Activated naive CD4-positive, alpha-beta T cell treated with anti-CD3 and anti-CD28 coated beads, Interleukin-2, amount 50 U/mL, for 72 hours (primary cell): ENCODE data around the gene DENND1B. TPM values are rescaled to one million over a fixed set of nuclear protein-coding genes. Genes with fewer than 3 reads are reported as not detected.
"Not testable (repeated sequence)": the region's sequence is repeated elsewhere in the genome, so short reads cannot be mapped to it uniquely, and the experiment has no call there.

ENCODE experiments used
- ATAC-seq, 2 donors: fragments of 150-1000 bp; cut with Tn5 transposase; 2 replicates each; pipeline ENCODE4 v1.10.0; 2021; ENCODE audit warnings: mild to moderate bottlenecking in 2 of 2, moderate library complexity in 2 of 2
- DNase-seq, 2 donors: peaks; one replicate each; pipeline ENCODE4 v3.0.0; 2021 to 2022; ENCODE audit warnings: low spot score in 2 of 2
- H3K27ac Mint-ChIP-seq, 2 donors: one replicate each; pipeline ENCODE4 v1.8.0; 2022; ENCODE audit warnings: mild to moderate bottlenecking in 2 of 2, mixed read lengths in 2 of 2
- H3K36me3 Mint-ChIP-seq, 2 donors: one replicate each; pipeline ENCODE4 v1.8.0; 2022; ENCODE audit warnings: mixed read lengths in 2 of 2
- H3K9me3 Mint-ChIP-seq, 2 donors: one replicate each; pipeline ENCODE4 v1.8.0; 2022; ENCODE audit warnings: mixed read lengths in 2 of 2
- total RNA-seq, 2 donors: library from RNA; stranded (reverse); gene quantifications; one replicate each; pipeline ENCODE4 v1.2.3, GENCODE V29; 2022

The DENND1B gene
- total RNA-seq, 2 donors from 2014 or later: 9.3 to 21.3 TPM

- Mint-ChIP-seq H3K27ac (no peak overlapping the region), H3K36me3 (peaks cover 7 to 33% of the 10 kb centered on the region in 2 donors), H3K9me3 (peaks cover 6 to 14% of the 10 kb centered on the region in 2 donors)
- DNase-seq: no peak
- ATAC-seq: no peak
Observed at GRCh38 chr1:197733324-197733723, 42.0 kb downstream of the DENND1B start.

- DNase-seq (no peak), ATAC-seq (no peak)
- H3K27ac Mint-ChIP-seq: no peak overlapping the region
- H3K9me3 Mint-ChIP-seq: peaks cover 7 to 16% of the 10 kb centered on the region in 2 donors
- H3K36me3 Mint-ChIP-seq: peaks cover 10 to 30% of the 10 kb centered on the region in 2 donors
Observed at GRCh38 chr1:197732187-197732586, 43.1 kb downstream of the DENND1B start.

- no peak for DNase-seq
- Mint-ChIP-seq H3K27ac (no peak overlapping the region), H3K9me3 (peaks cover 8 to 11% of the 10 kb centered on the region in 2 donors), H3K36me3 (peaks cover 10 to 30% of the 10 kb centered on the region in 2 donors)
- ATAC-seq: no peak
Observed at GRCh38 chr1:197731449-197731848, 43.8 kb downstream of the DENND1B start.

- DNase-seq (no peak), ATAC-seq (no peak)
- Mint-ChIP-seq H3K9me3 (peaks cover 22 to 28% of the 10 kb centered on the region in 2 donors), H3K36me3 (peaks cover 17 to 35% of the 10 kb centered on the region in 2 donors), H3K27ac (no peak overlapping the region)
Observed at GRCh38 chr1:197725976-197726375, 49.3 kb downstream of the DENND1B start.

- H3K9me3 Mint-ChIP-seq: peaks cover 22 to 28% of the 10 kb centered on the region in 2 donors
- H3K36me3 Mint-ChIP-seq: peaks cover 17 to 35% of the 10 kb centered on the region in 2 donors
- DNase-seq: no peak
- ATAC-seq: no peak
- no peak overlapping the region for H3K27ac Mint-ChIP-seq
Observed at GRCh38 chr1:197725044-197725443, 50.2 kb downstream of the DENND1B start.

GRCh38 chr1:197715806-197716205, 59.5 kb downstream of the DENND1B start:
- DNase-seq: no peak
- no peaks in the 10 kb centered on the region for H3K36me3 Mint-ChIP-seq
- no peak for ATAC-seq
- H3K9me3 Mint-ChIP-seq: no peaks in the 10 kb centered on the region
- no peak overlapping the region for H3K27ac Mint-ChIP-seq

GRCh38 chr1:197706601-197707000, 68.7 kb downstream of the DENND1B start:
- Mint-ChIP-seq H3K27ac (no peak overlapping the region), H3K9me3 (no peaks in the 10 kb centered on the region), H3K36me3 (no peaks in the 10 kb centered on the region)
- DNase-seq (no peak), ATAC-seq (no peak)

- Mint-ChIP-seq H3K36me3 (peaks cover 0 to 3% of the 10 kb centered on the region in 2 donors), H3K27ac (no peak overlapping the region)
- ATAC-seq: no peak
Observed at GRCh38 chr1:197705941-197706340, 69.3 kb downstream of the DENND1B start.

GRCh38 chr1:197700688-197701087, 74.6 kb downstream of the DENND1B start:
- not testable (repeated sequence) for DNase-seq, ATAC-seq, H3K27ac Mint-ChIP-seq, H3K9me3 Mint-ChIP-seq
- peaks cover 0 to 13% of the 10 kb centered on the region in 2 donors for H3K36me3 Mint-ChIP-seq

More at GRCh38 chr1:197705941-197706340, 69.3 kb downstream of the DENND1B start:
- H3K9me3 Mint-ChIP-seq: peaks cover 0 to 4% of the 10 kb centered on the region in 2 donors
- DNase-seq: no peak

GRCh38 chr1:197696372-197696771, 78.9 kb downstream of the DENND1B start:
- peaks cover 0 to 13% of the 10 kb centered on the region in 2 donors for H3K36me3 Mint-ChIP-seq
- peaks cover 0 to 4% of the 10 kb centered on the region in 2 donors for H3K9me3 Mint-ChIP-seq
- H3K27ac Mint-ChIP-seq: no peak overlapping the region
- no peak for ATAC-seq
- no peak for DNase-seq

- ATAC-seq: no peak
- peaks cover 0 to under 1% of the 10 kb centered on the region in 2 donors for H3K9me3 Mint-ChIP-seq
- H3K27ac Mint-ChIP-seq: no peak overlapping the region
- DNase-seq: no peak
- H3K36me3 Mint-ChIP-seq: peaks cover 0 to 10% of the 10 kb centered on the region in 2 donors
Observed at GRCh38 chr1:197695961-197696360, 79.3 kb downstream of the DENND1B start.

GRCh38 chr1:197692965-197693364, 82.3 kb downstream of the DENND1B start:
- DNase-seq: no peak
- no peak for ATAC-seq
- Mint-ChIP-seq H3K36me3 (peaks cover 24 to 27% of the 10 kb centered on the region in 2 donors), H3K27ac (no peak overlapping the region), H3K9me3 (peaks cover 3 to 13% of the 10 kb centered on the region in 2 donors)

- DNase-seq (no peak), ATAC-seq (no peak)
- peaks cover 25 to 35% of the 10 kb centered on the region in 2 donors for H3K36me3 Mint-ChIP-seq
- no peak overlapping the region for H3K27ac Mint-ChIP-seq
- peaks cover 3 to 16% of the 10 kb centered on the region in 2 donors for H3K9me3 Mint-ChIP-seq
Observed at GRCh38 chr1:197691816-197692215, 83.5 kb downstream of the DENND1B start.

GRCh38 chr1:197690074-197690473, 85.2 kb downstream of the DENND1B start:
- H3K9me3 Mint-ChIP-seq: peaks cover 3 to 16% of the 10 kb centered on the region in 2 donors
- DNase-seq: no peak
- ATAC-seq: no peak
- H3K36me3 Mint-ChIP-seq: peaks cover 25 to 35% of the 10 kb centered on the region in 2 donors
- no peak overlapping the region for H3K27ac Mint-ChIP-seq

GRCh38 chr1:197688233-197688632, 87.0 kb downstream of the DENND1B start:
- ATAC-seq (no peak), DNase-seq (no peak)
- Mint-ChIP-seq H3K9me3 (peaks cover 3 to 16% of the 10 kb centered on the region in 2 donors), H3K27ac (no peak overlapping the region), H3K36me3 (peaks cover 25 to 35% of the 10 kb centered on the region in 2 donors)

- Mint-ChIP-seq H3K9me3 (peaks cover 3 to 16% of the 10 kb centered on the region in 2 donors), H3K27ac (no peak overlapping the region), H3K36me3 (peaks cover 25 to 35% of the 10 kb centered on the region in 2 donors)
- DNase-seq (no peak), ATAC-seq (no peak)
Observed at GRCh38 chr1:197686702-197687355, 88.5 kb downstream of the DENND1B start.

GRCh38 chr1:197686231-197686630, 89.0 kb downstream of the DENND1B start:
- no peak overlapping the region for H3K27ac Mint-ChIP-seq
- DNase-seq (no peak), ATAC-seq (no peak)
- H3K9me3 Mint-ChIP-seq: peaks cover 3 to 16% of the 10 kb centered on the region in 2 donors
- H3K36me3 Mint-ChIP-seq: peaks cover 25 to 35% of the 10 kb centered on the region in 2 donors

- Mint-ChIP-seq H3K9me3 (peaks cover 3 to 16% of the 10 kb centered on the region in 2 donors), H3K36me3 (peaks cover 25 to 35% of the 10 kb centered on the region in 2 donors)
Observed at GRCh38 chr1:197685785-197686184, 89.5 kb downstream of the DENND1B start.

More at GRCh38 chr1:197685785-197686184, 89.5 kb downstream of the DENND1B start:
- no peak for DNase-seq
- no peak for ATAC-seq
- H3K27ac Mint-ChIP-seq: no peak overlapping the region
